ENCODE results near the gene RETSAT. TPM values are rescaled to one million over a fixed set of nuclear protein-coding genes. Genes with fewer than 3 reads are reported as not detected.
"Not testable (repeated sequence)": the region's sequence is repeated elsewhere in the genome, so short reads cannot be mapped to it uniquely, and the experiment has no call there.

Gene RETSAT
- total and polyA plus RNA-seq, 5 experiments from 2014 or later = 6.6 to 25.6 (median 15.1) TPM

- Mint-ChIP-seq H3K27ac (no peak overlapping the region), H3K27me3 (no peaks in the 10 kb centered on the region), H3K9me3 (no peaks in the 10 kb centered on the region), H3K4me3 (no peak overlapping the region), H3K36me3 (peaks cover 0 to 6% (median 0%) of the 10 kb centered on the region in 3 donors), H3K4me1 (peaks cover 5 to 20% (median 16%) of the 10 kb centered on the region in 4 donors)
- POLR2A ChIA-PET = interaction anchor here (1.1 to 1.6 kb wide), 2 partner anchors 19 to 155 kb away, joined by 3 to 7 read pairs; no protein-coding TSS in a partner anchor
- no peak for DNase-seq
- no peak for ATAC-seq
Observed at GRCh38 chr2:85394976-85395375, 40.6 kb upstream of the RETSAT start.

- DNase-seq = no peak
- no peaks in the 10 kb centered on the region for H3K27me3 Mint-ChIP-seq
- peaks cover 5 to 20% (median 16%) of the 10 kb centered on the region in 4 donors for H3K4me1 Mint-ChIP-seq
- no peak overlapping the region for H3K4me3 Mint-ChIP-seq
- H3K9me3 Mint-ChIP-seq = no peaks in the 10 kb centered on the region
- H3K36me3 Mint-ChIP-seq = peaks cover 0 to 6% (median 3%) of the 10 kb centered on the region in 3 donors
- H3K27ac Mint-ChIP-seq = peak overlapping the region in 1 of 10 donors; percentile 24
- ATAC-seq = no peak
- POLR2A ChIA-PET = interaction anchor here (1.1 to 1.6 kb wide), 2 partner anchors 20 to 156 kb away, joined by 3 to 7 read pairs; no protein-coding TSS in a partner anchor
Observed at GRCh38 chr2:85394261-85394681, 39.9 kb upstream of the RETSAT start.

- POLR2A ChIA-PET = interaction anchor here (1.1 to 1.6 kb wide), 2 partner anchors 20 to 156 kb away, joined by 3 to 7 read pairs; no protein-coding TSS in a partner anchor
- no peak overlapping the region for H3K4me3 Mint-ChIP-seq
- peaks cover 5 to 20% (median 16%) of the 10 kb centered on the region in 4 donors for H3K4me1 Mint-ChIP-seq
- ATAC-seq (no peak), DNase-seq (no peak)
- H3K27ac Mint-ChIP-seq = peak overlapping the region in 1 of 10 donors; percentile 70
- no peaks in the 10 kb centered on the region for H3K9me3 Mint-ChIP-seq
- peaks cover 0 to 6% (median 3%) of the 10 kb centered on the region in 3 donors for H3K36me3 Mint-ChIP-seq
- H3K27me3 Mint-ChIP-seq = no peaks in the 10 kb centered on the region
Observed at GRCh38 chr2:85393836-85394235, 39.5 kb upstream of the RETSAT start.

GRCh38 chr2:85390941-85391669 is 36.8 kb upstream of the RETSAT start:
- H3K4me3 Mint-ChIP-seq = no peak overlapping the region
- peak; percentile 76 to 83 for ATAC-seq
- H3K36me3 Mint-ChIP-seq = peaks cover 0 to 25% (median 8%) of the 10 kb centered on the region in 3 donors
- DNase-seq = peak; percentile 51 to 86 (median 70)
- no peaks in the 10 kb centered on the region for H3K27me3 Mint-ChIP-seq
- POLR2A ChIA-PET = interaction anchor here (0.7 to 3.4 kb wide), 3 partner anchors 28 to 162 kb away, joined by 3 to 9 read pairs (median 5); no protein-coding TSS in a partner anchor
- peak overlapping the region in 3 of 10 donors; percentile 4 to 69 (median 16) for H3K27ac Mint-ChIP-seq
- H3K4me1 Mint-ChIP-seq = peaks cover 5 to 20% (median 16%) of the 10 kb centered on the region in 4 donors
- no peaks in the 10 kb centered on the region for H3K9me3 Mint-ChIP-seq

GRCh38 chr2:85388878-85389538 is 34.7 kb upstream of the RETSAT start:
- DNase-seq = no peak
- POLR2A ChIA-PET = interaction anchor here (0.6 to 3.4 kb wide), 4 partner anchors 57 to 163 kb away, joined by 3 to 9 read pairs (median 3); partner anchors contain the start of genes MAT2A and TGOLN2
- Mint-ChIP-seq H3K4me1 (peaks cover 5 to 25% (median 23%) of the 10 kb centered on the region in 4 donors), H3K9me3 (no peaks in the 10 kb centered on the region), H3K36me3 (peaks cover 0 to 40% (median 9%) of the 10 kb centered on the region in 3 donors), H3K27me3 (no peaks in the 10 kb centered on the region), H3K27ac (peak overlapping the region in 4 of 10 donors; percentile 22 to 62 (median 39)), H3K4me3 (no peak overlapping the region)
- ATAC-seq = no peak

GRCh38 chr2:85387754-85388153 is 33.4 kb upstream of the RETSAT start:
- peaks cover 0 to 48% (median 9%) of the 10 kb centered on the region in 3 donors for H3K36me3 Mint-ChIP-seq
- H3K4me1 Mint-ChIP-seq = peaks cover 5 to 24% (median 19%) of the 10 kb centered on the region in 4 donors
- no peak overlapping the region for H3K4me3 Mint-ChIP-seq
- POLR2A ChIA-PET = no interaction called here
- ATAC-seq = no peak
- H3K27ac Mint-ChIP-seq = no peak overlapping the region
- DNase-seq = no peak
- H3K9me3 Mint-ChIP-seq = no peaks in the 10 kb centered on the region
- no peaks in the 10 kb centered on the region for H3K27me3 Mint-ChIP-seq

GRCh38 chr2:85385746-85386145 is 31.4 kb upstream of the RETSAT start:
- Mint-ChIP-seq H3K36me3 (peaks cover 0 to 55% (median 13%) of the 10 kb centered on the region in 3 donors), H3K27ac (peak overlapping the region in 2 of 10 donors; percentile 70 to 73), H3K9me3 (peaks cover 0 to under 1% (median 0%) of the 10 kb centered on the region in 9 donors), H3K4me1 (peaks cover 0 to 9% (median 5%) of the 10 kb centered on the region in 4 donors), H3K4me3 (no peak overlapping the region), H3K27me3 (no peaks in the 10 kb centered on the region)
- no peak for ATAC-seq
- POLR2A ChIA-PET = interaction anchor here (0.6 kb wide), 2 partner anchors 32 to 65 kb away, joined by 4 to 6 read pairs; partner anchors contain the start of gene RETSAT
- no peak for DNase-seq

- ATAC-seq (no peak), DNase-seq (no peak)
- POLR2A ChIA-PET = interaction anchor here (0.9 kb wide), 1 partner anchor 56 kb away, joined by 3 read pairs; the partner anchor contains the start of gene TGOLN2
- Mint-ChIP-seq H3K4me3 (no peak overlapping the region), H3K27me3 (no peaks in the 10 kb centered on the region), H3K27ac (peak overlapping the region in 4 of 10 donors; percentile 15 to 83 (median 54)), H3K9me3 (peaks cover 0 to 3% (median 1%) of the 10 kb centered on the region in 9 donors), H3K4me1 (peaks cover 0 to 9% (median 5%) of the 10 kb centered on the region in 4 donors), H3K36me3 (peaks cover 1 to 68% (median 28%) of the 10 kb centered on the region in 3 donors)
Observed at GRCh38 chr2:85383850-85384249, 29.5 kb upstream of the RETSAT start.

GRCh38 chr2:85383151-85383550 is 28.8 kb upstream of the RETSAT start:
- ATAC-seq, H3K4me1 Mint-ChIP-seq, DNase-seq, H3K9me3 Mint-ChIP-seq, H3K4me3 Mint-ChIP-seq, H3K27me3 Mint-ChIP-seq: not testable (repeated sequence)
- H3K36me3 Mint-ChIP-seq = peaks cover 8 to 73% (median 35%) of the 10 kb centered on the region in 3 donors
- H3K27ac Mint-ChIP-seq = peak overlapping the region in 2 of 10 donors; percentile 15 to 30
- POLR2A ChIA-PET = interaction anchor here (0.6 to 0.9 kb wide), 2 partner anchors 55 to 198 kb away, joined by 3 read pairs; partner anchors contain the start of gene TGOLN2

- peaks cover 0 to 7% (median 2%) of the 10 kb centered on the region in 4 donors for H3K4me1 Mint-ChIP-seq
- no peak overlapping the region for H3K4me3 Mint-ChIP-seq
- H3K27me3 Mint-ChIP-seq = no peaks in the 10 kb centered on the region
- ATAC-seq (no peak), DNase-seq (no peak)
- peaks cover 15 to 75% (median 47%) of the 10 kb centered on the region in 3 donors for H3K36me3 Mint-ChIP-seq
- H3K9me3 Mint-ChIP-seq = peaks cover 0 to 6% (median 2%) of the 10 kb centered on the region in 9 donors
- H3K27ac Mint-ChIP-seq = no peak overlapping the region
- POLR2A ChIA-PET = no interaction called here
Observed at GRCh38 chr2:85380048-85380447, 25.7 kb upstream of the RETSAT start.

- no peak overlapping the region for H3K27ac Mint-ChIP-seq
- H3K36me3 Mint-ChIP-seq = peaks cover 15 to 72% (median 56%) of the 10 kb centered on the region in 3 donors
- no peak for DNase-seq
- H3K4me3 Mint-ChIP-seq = no peak overlapping the region
- H3K4me1 Mint-ChIP-seq = peaks cover 0 to 3% (median 0%) of the 10 kb centered on the region in 4 donors
- ATAC-seq = no peak
- POLR2A ChIA-PET = no interaction called here
- H3K9me3 Mint-ChIP-seq = peaks cover 0 to 6% (median 2%) of the 10 kb centered on the region in 9 donors
- H3K27me3 Mint-ChIP-seq = no peaks in the 10 kb centered on the region
Observed at GRCh38 chr2:85378257-85378656, 23.9 kb upstream of the RETSAT start.

GRCh38 chr2:85377083-85377482 is 22.8 kb upstream of the RETSAT start:
- Mint-ChIP-seq H3K4me1 (peaks cover 0 to 3% (median 0%) of the 10 kb centered on the region in 4 donors), H3K27me3 (no peaks in the 10 kb centered on the region), H3K36me3 (peaks cover 15 to 69% (median 57%) of the 10 kb centered on the region in 3 donors), H3K27ac (no peak overlapping the region), H3K4me3 (no peak overlapping the region), H3K9me3 (peaks cover 0 to 6% (median 2%) of the 10 kb centered on the region in 9 donors)
- DNase-seq (no peak), ATAC-seq (no peak)
- POLR2A ChIA-PET = no interaction called here
